NCI-H146 (cell line): ENCODE data around the gene NLRP11.
"Not testable (repeated sequence)": the region's sequence is repeated elsewhere in the genome, so short reads cannot be mapped to it uniquely, and the experiment has no call there.

ENCODE experiments used
- DNase-seq: peaks from one replicate; lab custom pipeline; 2025; lab: John Stamatoyannopoulos, UW

Gene NLRP11

GRCh38 chr19:55778331-55778730 is 53.5 kb downstream of the NLRP11 start:
- DNase-seq = no peak

- no peak for DNase-seq
These were observed 54.3 kb downstream of the NLRP11 start for GRCh38 chr19:55777528-55777927.

GRCh38 chr19:55769632-55770031 is 62.2 kb downstream of the NLRP11 start:
- DNase-seq = not testable (repeated sequence)

GRCh38 chr19:55768818-55769217 is 63.0 kb downstream of the NLRP11 start, which contains the start of gene RFPL4AL1:
Gene RFPL4AL1, plus strand, starts transcription at chr19:55769118. Its CDS starts 2,687 bp downstream, at chr19:55771805.
- DNase-seq = not testable (repeated sequence)

- DNase-seq = no peak
These were observed 65.3 kb downstream of the NLRP11 start for GRCh38 chr19:55766466-55766865.

- DNase-seq = not testable (repeated sequence)
These were observed 73.0 kb downstream of the NLRP11 start, which contains the start of gene RFPL4A for GRCh38 chr19:55758797-55759196. Gene RFPL4A, plus strand, starts transcription at chr19:55759097. Its CDS starts 2,704 bp downstream, at chr19:55761801.

GRCh38 chr19:55756808-55757207 is 75.0 kb downstream of the NLRP11 start:
- not testable (repeated sequence) for DNase-seq

- DNase-seq = no peak
These were observed 78.4 kb downstream of the NLRP11 start for GRCh38 chr19:55753401-55753800.

- DNase-seq = no peak
These were observed 81.1 kb downstream of the NLRP11 start for GRCh38 chr19:55750715-55751114.

GRCh38 chr19:55738302-55738701 is 93.5 kb downstream of the NLRP11 start, which contains the start of gene NLRP9:
Gene NLRP9, minus strand, starts transcription at chr19:55738402. Its CDS starts 28 bp downstream, at chr19:55738374.
- DNase-seq = no peak
